GM23338 (cell line): Measurements from ENCODE around the gene RAB3A.

Source experiments
- CREB1 ChIP-seq: fragments of 250-450 bp; sonication (Bioruptor Pico); IDR thresholded peaks from 2 replicates; pipeline ENCODE4 v1.5.0; 2020; ENCODE audit warnings: low read depth, mild to moderate bottlenecking, moderate library complexity
- CTCF ChIP-seq, 2 experiments: fragments of 200-600 bp in 1 of 2; sonication (generic) in 1 of 2; conservative IDR thresholded peaks; 2 replicates each; pipeline versions ENCODE4 v1.5.1 to v1.6.1; 2016 to 2017; ENCODE audit warnings: antibody characterized with exemption in 2 of 2, low read depth in 2 of 2, mild to moderate bottlenecking in 2 of 2, moderate library complexity in 1 of 2
- ETS1 ChIP-seq: IDR thresholded peaks from 2 replicates; pipeline ENCODE4 v1.6.1; 2016; ENCODE audit warnings: antibody characterized with exemption
- EZH2 ChIP-seq: fragments of 200-600 bp; sonication (generic); IDR thresholded peaks from one replicate; pipeline ENCODE4 v1.8.0; 2017; ENCODE audit warnings: antibody characterized with exemption, mild to moderate bottlenecking, low read depth; ENCODE audit not compliant: unreplicated experiment
- EZH2phosphoT487 ChIP-seq: fragments of 200-600 bp; sonication (generic); IDR thresholded peaks from one replicate; pipeline ENCODE4 v1.8.1; 2018; ENCODE audit warnings: antibody characterized with exemption; ENCODE audit not compliant: unreplicated experiment
- JUNB ChIP-seq: IDR thresholded peaks from one replicate; pipeline ENCODE4 v1.6.1; 2016; ENCODE audit warnings: antibody characterized with exemption; ENCODE audit not compliant: unreplicated experiment
- NANOG ChIP-seq: IDR thresholded peaks from 2 replicates; pipeline ENCODE4 v1.6.1; 2016; ENCODE audit warnings: antibody characterized with exemption, borderline replicate concordance
- POLR2AphosphoS5 ChIP-seq: IDR thresholded peaks from 2 replicates; pipeline ENCODE4 v1.6.1; 2016; ENCODE audit warnings: antibody characterized with exemption, low read depth
- REST ChIP-seq: IDR thresholded peaks from one replicate; pipeline ENCODE4 v1.6.1; 2018; ENCODE audit warnings: antibody characterized with exemption; ENCODE audit not compliant: unreplicated experiment
- STAT1 ChIP-seq: IDR thresholded peaks from one replicate; pipeline ENCODE4 v1.6.1; 2016; ENCODE audit warnings: antibody characterized with exemption; ENCODE audit not compliant: unreplicated experiment
- ZNF114 ChIP-seq: fragments of 250-450 bp; sonication (Bioruptor Pico); IDR thresholded peaks from 2 replicates; pipeline ENCODE4 v1.5.0; 2020; ENCODE audit warnings: mild to moderate bottlenecking, moderate library complexity
- ZNF331 ChIP-seq: fragments of 250-450 bp; sonication (Bioruptor Pico); IDR thresholded peaks from 2 replicates; pipeline ENCODE4 v1.5.0; 2020; ENCODE audit warnings: low read depth, mild to moderate bottlenecking, moderate library complexity
- ZNF462 ChIP-seq: fragments of 250-450 bp; sonication (Bioruptor Pico); IDR thresholded peaks from 2 replicates; pipeline ENCODE4 v1.5.0; 2020; ENCODE audit warnings: mild to moderate bottlenecking, moderate library complexity

GRCh38 chr19:18173572-18174288 lies 30.1 kb downstream of the RAB3A start, which contains the start of gene IFI30:
- TF ChIP-seq EZH2phosphoT487: no peak
- no peak for TF ChIP-seq EZH2
- no peak for TF ChIP-seq CTCF (conservative IDR thresholded peaks at IDR 0.05; ENCODE audit: low read depth in 2 of 2)
- no peak for TF ChIP-seq CREB1 (CRISPR knock-in tag)
- peak; percentile 84 for TF ChIP-seq POLR2AphosphoS5
- TF ChIP-seq JUNB: no peak
- TF ChIP-seq ETS1: no peak
- no peak for TF ChIP-seq REST
- TF ChIP-seq ZNF331 (CRISPR knock-in tag): no peak
- no peak for TF ChIP-seq ZNF114
- TF ChIP-seq STAT1: no peak
- TF ChIP-seq ZNF462 (CRISPR knock-in tag): no peak
- no peak for TF ChIP-seq NANOG
